Mammary epithelial cell (primary cell): ENCODE measurements around the gene CDK14.

Source experiments
- EZH2 ChIP-seq: IDR thresholded peaks from 2 replicates; pipeline ENCODE4 v1.6.1; 2012; ENCODE audit warnings: low read length, inconsistent platforms, borderline replicate concordance
- TF ChIP-seq, protein P1 (sequence below), 2 donors: IDR thresholded peaks in 1 of 2; conservative IDR thresholded peaks in 1 of 2; 2 replicates each; pipeline ENCODE4 v1.5.1; 2011 to 2012; ENCODE audit warnings: inconsistent platforms in 2 of 2, low read length in 2 of 2, mild to moderate bottlenecking in 2 of 2, control low read depth in 1 of 2, low read depth in 1 of 2; ENCODE audit not compliant: insufficient read depth in 1 of 2; ENCODE audit errors: extremely low read depth in 1 of 2

DNA sequence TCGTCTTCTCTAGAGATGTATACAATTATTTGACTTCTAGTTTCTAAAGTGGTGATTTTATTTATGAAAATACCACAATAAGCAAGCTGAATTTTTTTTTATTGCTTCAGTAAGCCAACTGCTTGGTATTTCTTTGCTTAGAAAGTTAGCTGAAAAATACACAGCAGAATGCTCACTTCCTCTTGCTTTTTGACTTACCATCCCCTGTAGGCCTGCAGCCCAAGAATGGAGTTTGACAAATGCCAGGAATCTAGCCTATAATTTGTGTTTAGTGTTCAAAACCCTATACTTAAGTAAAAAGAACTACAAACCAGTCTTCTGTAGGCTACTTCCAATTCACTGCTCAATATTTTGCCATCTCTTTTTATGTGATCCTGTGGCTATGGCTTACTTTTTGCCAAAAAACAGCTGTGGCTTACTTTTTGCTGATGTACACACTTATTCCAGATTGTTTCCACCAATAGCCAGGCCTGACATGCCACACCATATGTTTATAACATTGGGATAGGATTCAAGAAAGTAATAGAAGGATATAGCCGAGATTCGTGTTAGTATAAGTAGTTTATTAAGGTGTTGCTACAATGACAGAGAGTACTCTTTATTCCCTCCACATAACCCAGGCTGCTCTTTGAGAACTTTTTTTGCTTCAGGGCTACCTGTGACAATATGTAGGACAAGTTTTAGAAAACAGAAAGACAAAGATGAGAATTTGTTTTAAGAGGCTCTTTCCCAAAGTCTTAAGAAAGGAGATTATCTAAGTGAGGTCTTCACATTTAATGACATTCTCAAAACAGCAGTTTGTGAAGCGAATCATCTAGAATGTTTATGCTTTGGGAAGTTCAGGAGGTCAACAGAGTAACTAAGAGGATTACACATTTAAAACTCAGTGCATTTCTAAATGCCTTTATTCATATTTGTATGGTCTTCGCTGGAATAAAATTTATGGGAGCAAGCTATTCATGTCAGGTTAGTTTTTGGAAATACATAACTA, 404.2 kb downstream of the CDK14 start:
- TF ChIP-seq, protein P1, sequence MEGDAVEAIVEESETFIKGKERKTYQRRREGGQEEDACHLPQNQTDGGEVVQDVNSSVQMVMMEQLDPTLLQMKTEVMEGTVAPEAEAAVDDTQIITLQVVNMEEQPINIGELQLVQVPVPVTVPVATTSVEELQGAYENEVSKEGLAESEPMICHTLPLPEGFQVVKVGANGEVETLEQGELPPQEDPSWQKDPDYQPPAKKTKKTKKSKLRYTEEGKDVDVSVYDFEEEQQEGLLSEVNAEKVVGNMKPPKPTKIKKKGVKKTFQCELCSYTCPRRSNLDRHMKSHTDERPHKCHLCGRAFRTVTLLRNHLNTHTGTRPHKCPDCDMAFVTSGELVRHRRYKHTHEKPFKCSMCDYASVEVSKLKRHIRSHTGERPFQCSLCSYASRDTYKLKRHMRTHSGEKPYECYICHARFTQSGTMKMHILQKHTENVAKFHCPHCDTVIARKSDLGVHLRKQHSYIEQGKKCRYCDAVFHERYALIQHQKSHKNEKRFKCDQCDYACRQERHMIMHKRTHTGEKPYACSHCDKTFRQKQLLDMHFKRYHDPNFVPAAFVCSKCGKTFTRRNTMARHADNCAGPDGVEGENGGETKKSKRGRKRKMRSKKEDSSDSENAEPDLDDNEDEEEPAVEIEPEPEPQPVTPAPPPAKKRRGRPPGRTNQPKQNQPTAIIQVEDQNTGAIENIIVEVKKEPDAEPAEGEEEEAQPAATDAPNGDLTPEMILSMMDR (conservative IDR thresholded peaks at IDR 0.05 in 1 of 2, IDR thresholded peaks at IDR 0.05 in 1 of 2; ENCODE audit: extremely low read depth in 1 of 2, insufficient read depth in 1 of 2, low read depth in 1 of 2, low read length in 2 of 2) = no peak
- TF ChIP-seq EZH2 = no peak
